Right ventricle myocardium superior (tissue), 1 donor: Measurements from ENCODE around the gene SFTPA2. TPM values are rescaled to one million over a fixed set of nuclear protein-coding genes. Genes with fewer than 3 reads are reported as not detected.
"Not testable (repeated sequence)": the region's sequence is repeated elsewhere in the genome, so short reads cannot be mapped to it uniquely, and the experiment has no call there.

Source experiments
- ATAC-seq: fragments of 200-7000 bp; cut with Tn5 transposase; one replicate; pipeline ENCODE4 v1.9.1; 2020; ENCODE audit warnings: mild to moderate bottlenecking; ENCODE audit not compliant: poor library complexity
- DNase-seq: peaks from one replicate; pipeline ENCODE4 v3.0.0-alpha.2; 2020
- intact Hi-C: fragments of 100-400 bp; cut with DNase I; formaldehyde crosslinking; loops from one replicate; pipeline ENCODE4 v1.11.2; 2022
- total RNA-seq: library from RNA; stranded (reverse); fragmentation: NEBNext Ultra II Directional; extraction: Animal tissue kit (Norgen Biotek cat#: 25700); gene quantifications from one replicate; pipeline ENCODE4 v1.2.1, GENCODE V29; 2021
- donor health status: DM: no; HTN: yes; CAD: no; lungs with severe emphysema.

The SFTPA2 gene
- total RNA-seq, 1 donor from 2014 or later, result 0.27 TPM

DNA sequence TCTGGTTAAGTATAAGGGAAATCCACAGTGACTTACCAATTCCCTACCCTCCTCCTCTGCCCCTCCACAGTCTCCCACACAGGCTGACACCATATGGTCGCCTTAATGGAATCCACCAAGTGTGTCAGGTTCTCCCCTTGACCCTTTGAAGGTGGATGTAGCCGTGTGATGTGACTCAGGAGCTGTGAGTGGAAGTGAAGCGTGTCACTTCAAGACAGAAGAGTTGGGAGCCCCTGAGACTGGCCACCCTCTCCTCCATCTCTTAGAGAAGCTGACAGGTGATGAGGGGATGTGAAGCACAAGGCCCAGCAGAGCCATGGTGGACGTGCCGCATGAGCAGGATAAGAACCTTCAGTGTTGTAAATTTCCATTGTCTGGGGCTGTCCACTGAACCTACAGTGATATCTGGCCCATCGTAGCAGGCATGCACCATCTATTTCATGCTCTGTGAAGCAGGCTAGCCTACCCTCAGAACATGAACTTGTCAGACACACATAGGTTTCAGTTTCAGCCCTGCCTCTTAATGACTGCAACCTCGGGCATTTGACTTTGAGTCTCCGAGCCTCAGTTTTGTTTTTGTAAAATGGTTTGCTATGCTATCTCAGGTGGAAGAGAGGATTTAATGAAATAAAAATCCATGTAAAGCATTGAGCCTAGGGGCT lies 35.0 kb downstream of the SFTPA2 start:
- ATAC-seq, intact Hi-C loops, DNase-seq: not testable (repeated sequence)

- not testable (repeated sequence) for ATAC-seq
Measured at GRCh38 chr10:79523157-79523853, 36.9 kb downstream of the SFTPA2 start.

DNA sequence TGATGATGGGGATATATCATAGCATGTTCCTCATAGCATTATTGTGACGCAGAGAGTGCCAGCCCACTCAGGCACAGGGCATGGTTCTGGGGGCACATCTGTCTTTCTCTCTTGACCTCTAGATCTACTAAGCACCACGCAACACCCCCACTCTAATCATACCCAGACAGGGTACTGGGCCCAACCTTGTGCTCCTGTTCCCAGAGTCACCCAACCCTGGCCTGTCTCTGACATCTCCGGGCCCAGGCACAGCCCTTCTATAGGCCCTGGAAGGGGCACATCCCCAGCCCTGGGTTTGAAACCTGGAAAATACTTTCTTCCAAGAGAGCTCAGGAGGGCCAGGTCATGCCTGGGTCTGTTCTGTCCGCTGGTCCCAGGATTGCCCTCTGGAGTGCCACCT lies 37.7 kb downstream of the SFTPA2 start:
- ATAC-seq, DNase-seq, intact Hi-C loops: not testable (repeated sequence)

More at GRCh38 chr10:79523157-79523853, 36.9 kb downstream of the SFTPA2 start:
- DNase-seq, intact Hi-C loops: not testable (repeated sequence)

- intact Hi-C loops, ATAC-seq, DNase-seq: not testable (repeated sequence)
Measured at GRCh38 chr10:79521751-79522150, 38.5 kb downstream of the SFTPA2 start.

- intact Hi-C loops, ATAC-seq, DNase-seq: not testable (repeated sequence)
Measured at GRCh38 chr10:79517567-79517966, 42.6 kb downstream of the SFTPA2 start.

GRCh38 chr10:79516532-79517205 lies 43.5 kb downstream of the SFTPA2 start:
- ATAC-seq, intact Hi-C loops, DNase-seq: not testable (repeated sequence)

- DNase-seq, intact Hi-C loops, ATAC-seq: not testable (repeated sequence)
Measured at GRCh38 chr10:79511891-79512583, 48.2 kb downstream of the SFTPA2 start, which contains the start of gene EIF5AL1. Gene EIF5AL1, plus strand, starts transcription at chr10:79512533. Its CDS starts 117 bp downstream, at chr10:79512650.

DNA sequence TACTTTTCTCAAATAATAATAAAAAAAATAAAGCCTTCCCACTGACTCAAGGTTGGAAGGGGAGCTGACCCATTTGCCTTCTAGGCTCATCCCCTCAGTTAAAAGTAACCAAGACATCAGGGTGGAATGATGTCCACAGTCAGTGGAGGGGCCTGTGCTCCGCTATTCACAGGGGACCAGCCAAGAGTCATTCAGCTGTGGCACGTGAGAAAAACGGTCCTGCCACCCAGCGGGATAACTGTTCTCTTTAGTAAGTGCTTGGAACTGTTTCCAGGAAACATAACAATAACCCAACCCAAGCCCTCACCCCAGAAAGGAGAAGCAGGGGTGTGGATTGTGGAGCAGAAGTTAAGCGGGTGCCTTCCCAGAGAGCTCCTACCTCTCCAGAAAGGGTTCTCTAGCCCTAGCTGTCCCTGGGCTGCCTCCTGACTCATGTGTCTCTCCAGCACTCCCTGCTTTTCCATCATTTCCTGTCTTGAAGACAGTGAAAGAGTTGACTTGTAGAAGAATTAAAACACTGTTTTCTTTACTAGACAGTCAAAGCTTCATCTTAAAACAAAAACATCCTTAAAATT lies 50.2 kb downstream of the SFTPA2 start:
- intact Hi-C loops, DNase-seq: not testable (repeated sequence)
- ATAC-seq, result peak; percentile 71

DNA sequence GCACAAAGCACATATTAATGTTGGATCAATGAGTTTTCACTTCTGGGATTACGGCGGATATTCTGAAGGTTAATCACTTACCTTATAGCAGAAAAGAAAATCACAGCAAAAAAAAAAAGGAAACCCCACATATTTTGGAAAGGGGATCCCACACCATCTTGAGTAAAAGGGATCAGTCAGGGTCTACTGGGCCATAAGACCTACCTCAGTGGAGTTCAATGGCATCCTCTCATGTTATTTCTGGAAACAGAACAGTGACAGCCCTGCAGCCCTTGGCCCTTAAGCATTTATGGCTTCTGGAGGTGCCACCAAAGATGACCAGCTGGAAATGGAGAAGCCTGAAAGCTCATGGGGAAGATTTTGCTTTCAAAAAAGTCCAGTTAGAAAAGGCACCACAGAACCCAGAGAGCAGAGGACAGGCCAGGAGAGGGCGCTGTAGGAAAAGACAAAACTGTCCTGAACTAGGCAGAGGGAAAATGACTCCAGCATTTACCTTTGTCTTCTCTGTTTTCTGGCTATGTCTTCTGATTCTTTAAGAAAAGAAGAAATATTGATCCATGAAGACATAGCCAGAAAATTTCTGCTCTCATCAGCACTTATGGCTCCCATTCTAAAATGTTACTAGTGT lies 50.8 kb downstream of the SFTPA2 start:
- DNase-seq, intact Hi-C loops: not testable (repeated sequence)
- ATAC-seq, result peak; percentile 87

DNA sequence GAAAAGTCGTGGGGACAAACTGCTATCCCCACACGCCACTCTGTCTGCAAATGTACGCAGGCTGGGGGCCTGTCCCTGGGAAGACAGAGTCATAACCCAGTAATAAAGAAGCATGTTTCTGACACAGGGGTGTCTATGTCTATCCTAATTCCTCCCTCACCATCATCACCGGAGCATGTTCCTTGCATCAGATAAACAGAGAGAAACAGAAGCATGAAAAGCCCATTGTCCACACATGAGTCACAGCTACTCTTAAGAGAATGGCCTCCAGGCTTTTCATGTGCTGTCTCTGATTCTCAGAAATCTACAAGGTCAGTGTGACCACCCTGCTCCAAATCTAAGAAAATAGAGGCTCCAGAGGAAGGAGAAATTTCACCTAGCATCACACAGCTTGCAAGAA lies 52.0 kb downstream of the SFTPA2 start:
- DNase-seq, intact Hi-C loops, ATAC-seq: not testable (repeated sequence)

DNA sequence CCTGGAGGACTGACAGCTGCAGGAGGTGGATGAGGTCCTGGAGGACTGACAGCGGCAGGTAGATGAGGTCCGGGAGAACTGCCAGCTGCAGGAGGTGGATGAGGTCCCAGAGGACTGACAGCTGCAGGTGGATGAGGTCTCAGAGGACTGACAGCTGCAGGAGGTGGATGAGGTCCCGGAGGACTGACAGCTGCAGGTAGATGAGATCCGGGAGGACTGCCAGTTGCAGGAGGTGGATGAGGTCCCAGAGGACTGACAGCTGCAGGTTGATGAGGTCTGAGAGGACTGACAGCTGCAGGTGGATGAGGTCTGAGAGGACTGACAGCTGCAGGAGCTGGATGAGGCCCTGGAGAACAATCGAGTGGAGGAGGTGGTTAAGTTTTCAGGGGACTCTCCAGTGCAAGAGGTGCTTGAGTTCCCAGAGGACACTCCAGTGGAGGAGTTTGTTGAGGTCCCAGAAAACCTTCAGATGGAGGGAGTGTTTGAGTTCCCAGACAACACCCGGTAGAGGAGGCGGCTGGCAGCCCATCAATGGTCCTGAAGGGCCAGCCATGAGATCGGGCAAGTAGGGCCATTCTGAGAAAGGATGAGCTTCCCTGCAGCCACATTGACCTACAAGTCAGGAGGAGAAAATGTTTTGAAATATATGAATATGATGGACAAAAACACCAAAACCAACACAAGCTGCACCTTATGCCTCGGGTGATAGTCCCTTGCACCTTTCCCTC lies 52.6 kb downstream of the SFTPA2 start:
- DNase-seq (no peak), ATAC-seq (no peak)
- intact Hi-C loops, result no loop called here

Other genes starting within 250 kb of the SFTPA2 start
- 146 TPM for gene PPIF, start 212.9 kb downstream of the SFTPA2 start, total RNA-seq
- gene ZCCHC24, start 114.8 kb downstream of the SFTPA2 start, total RNA-seq, result 53.3 TPM
- 0.13 TPM for gene EIF5AL1, start 47.9 kb downstream of the SFTPA2 start, total RNA-seq
- gene SFTPA1, start 50.5 kb upstream of the SFTPA2 start, total RNA-seq, result 0.22 TPM
- 1.2 TPM for gene NUTM2B, start 142.8 kb upstream of the SFTPA2 start, total RNA-seq